WTC11 (cell line): ENCODE data around the gene LAS1L.

Source experiments
- RELA ChIP-seq: sonication (generic); formaldehyde crosslinking; IDR thresholded peaks from 2 replicates; pipeline ENCODE4 v1.8.1; 2022; ENCODE audit warnings: missing genetic modification reagents, mild to moderate bottlenecking, borderline replicate concordance
- TEAD4 ChIP-seq: sonication (generic); formaldehyde crosslinking; IDR thresholded peaks from 2 replicates; pipeline ENCODE4 v1.8.0; 2022; ENCODE audit warnings: mild to moderate bottlenecking, missing genetic modification reagents
- ZNF121 ChIP-seq: sonication (generic); formaldehyde crosslinking; IDR thresholded peaks from 2 replicates; pipeline ENCODE4 v1.8.0; 2023; ENCODE audit warnings: missing genetic modification reagents
- TF ChIP-seq, protein P1 (sequence below): fragments of 200-600 bp; IDR thresholded peaks from 2 replicates; pipeline ENCODE4 v1.8.0; 2022; ENCODE audit warnings: antibody characterized with exemption
- TF ChIP-seq, protein P2 (sequence below): sonication (generic); formaldehyde crosslinking; IDR thresholded peaks from 2 replicates; pipeline ENCODE4 v1.8.0; 2023; ENCODE audit warnings: missing genetic modification reagents
- TF ChIP-seq, protein P3 (sequence below): sonication (generic); formaldehyde crosslinking; IDR thresholded peaks from 2 replicates; pipeline ENCODE4 v1.8.1; 2023; ENCODE audit warnings: mild to moderate bottlenecking, missing genetic modification reagents, borderline replicate concordance

DNA sequence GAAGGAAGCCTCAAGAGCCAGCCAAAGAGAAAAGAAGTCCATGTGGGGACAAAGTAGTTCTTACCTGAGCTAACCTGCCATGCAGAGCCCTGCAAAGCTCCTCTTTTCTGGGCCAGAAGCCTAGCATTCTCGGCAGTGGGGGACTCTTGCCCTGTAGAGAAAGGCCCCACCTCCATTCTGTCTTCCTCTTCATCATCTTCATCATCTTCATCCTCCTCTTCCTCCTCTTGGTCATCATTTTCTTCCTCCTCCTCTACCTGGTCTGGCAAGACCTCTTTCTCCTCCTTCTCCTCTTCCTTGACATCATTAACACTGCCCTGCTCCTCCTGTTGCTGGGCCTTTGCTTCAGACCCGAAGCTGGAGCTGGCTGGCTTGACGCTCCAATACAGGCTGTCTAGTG lies 16.7 kb downstream of the LAS1L start:
- no peak for TF ChIP-seq TEAD4 (CRISPR knock-in tag)
- TF ChIP-seq, protein P1, sequence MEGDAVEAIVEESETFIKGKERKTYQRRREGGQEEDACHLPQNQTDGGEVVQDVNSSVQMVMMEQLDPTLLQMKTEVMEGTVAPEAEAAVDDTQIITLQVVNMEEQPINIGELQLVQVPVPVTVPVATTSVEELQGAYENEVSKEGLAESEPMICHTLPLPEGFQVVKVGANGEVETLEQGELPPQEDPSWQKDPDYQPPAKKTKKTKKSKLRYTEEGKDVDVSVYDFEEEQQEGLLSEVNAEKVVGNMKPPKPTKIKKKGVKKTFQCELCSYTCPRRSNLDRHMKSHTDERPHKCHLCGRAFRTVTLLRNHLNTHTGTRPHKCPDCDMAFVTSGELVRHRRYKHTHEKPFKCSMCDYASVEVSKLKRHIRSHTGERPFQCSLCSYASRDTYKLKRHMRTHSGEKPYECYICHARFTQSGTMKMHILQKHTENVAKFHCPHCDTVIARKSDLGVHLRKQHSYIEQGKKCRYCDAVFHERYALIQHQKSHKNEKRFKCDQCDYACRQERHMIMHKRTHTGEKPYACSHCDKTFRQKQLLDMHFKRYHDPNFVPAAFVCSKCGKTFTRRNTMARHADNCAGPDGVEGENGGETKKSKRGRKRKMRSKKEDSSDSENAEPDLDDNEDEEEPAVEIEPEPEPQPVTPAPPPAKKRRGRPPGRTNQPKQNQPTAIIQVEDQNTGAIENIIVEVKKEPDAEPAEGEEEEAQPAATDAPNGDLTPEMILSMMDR: no peak
- TF ChIP-seq ZNF121 (CRISPR knock-in tag): no peak
- TF ChIP-seq, protein P2, sequence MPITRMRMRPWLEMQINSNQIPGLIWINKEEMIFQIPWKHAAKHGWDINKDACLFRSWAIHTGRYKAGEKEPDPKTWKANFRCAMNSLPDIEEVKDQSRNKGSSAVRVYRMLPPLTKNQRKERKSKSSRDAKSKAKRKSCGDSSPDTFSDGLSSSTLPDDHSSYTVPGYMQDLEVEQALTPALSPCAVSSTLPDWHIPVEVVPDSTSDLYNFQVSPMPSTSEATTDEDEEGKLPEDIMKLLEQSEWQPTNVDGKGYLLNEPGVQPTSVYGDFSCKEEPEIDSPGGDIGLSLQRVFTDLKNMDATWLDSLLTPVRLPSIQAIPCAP (CRISPR knock-in tag): no peak
- TF ChIP-seq, protein P3, sequence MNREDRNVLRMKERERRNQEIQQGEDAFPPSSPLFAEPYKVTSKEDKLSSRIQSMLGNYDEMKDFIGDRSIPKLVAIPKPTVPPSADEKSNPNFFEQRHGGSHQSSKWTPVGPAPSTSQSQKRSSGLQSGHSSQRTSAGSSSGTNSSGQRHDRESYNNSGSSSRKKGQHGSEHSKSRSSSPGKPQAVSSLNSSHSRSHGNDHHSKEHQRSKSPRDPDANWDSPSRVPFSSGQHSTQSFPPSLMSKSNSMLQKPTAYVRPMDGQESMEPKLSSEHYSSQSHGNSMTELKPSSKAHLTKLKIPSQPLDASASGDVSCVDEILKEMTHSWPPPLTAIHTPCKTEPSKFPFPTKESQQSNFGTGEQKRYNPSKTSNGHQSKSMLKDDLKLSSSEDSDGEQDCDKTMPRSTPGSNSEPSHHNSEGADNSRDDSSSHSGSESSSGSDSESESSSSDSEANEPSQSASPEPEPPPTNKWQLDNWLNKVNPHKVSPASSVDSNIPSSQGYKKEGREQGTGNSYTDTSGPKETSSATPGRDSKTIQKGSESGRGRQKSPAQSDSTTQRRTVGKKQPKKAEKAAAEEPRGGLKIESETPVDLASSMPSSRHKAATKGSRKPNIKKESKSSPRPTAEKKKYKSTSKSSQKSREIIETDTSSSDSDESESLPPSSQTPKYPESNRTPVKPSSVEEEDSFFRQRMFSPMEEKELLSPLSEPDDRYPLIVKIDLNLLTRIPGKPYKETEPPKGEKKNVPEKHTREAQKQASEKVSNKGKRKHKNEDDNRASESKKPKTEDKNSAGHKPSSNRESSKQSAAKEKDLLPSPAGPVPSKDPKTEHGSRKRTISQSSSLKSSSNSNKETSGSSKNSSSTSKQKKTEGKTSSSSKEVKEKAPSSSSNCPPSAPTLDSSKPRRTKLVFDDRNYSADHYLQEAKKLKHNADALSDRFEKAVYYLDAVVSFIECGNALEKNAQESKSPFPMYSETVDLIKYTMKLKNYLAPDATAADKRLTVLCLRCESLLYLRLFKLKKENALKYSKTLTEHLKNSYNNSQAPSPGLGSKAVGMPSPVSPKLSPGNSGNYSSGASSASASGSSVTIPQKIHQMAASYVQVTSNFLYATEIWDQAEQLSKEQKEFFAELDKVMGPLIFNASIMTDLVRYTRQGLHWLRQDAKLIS: no peak
- no peak for TF ChIP-seq RELA (CRISPR knock-in tag)
